T-helper 2 cell treated with Interferon-gamma antibody and Interleukin-4, amounts not matched to agents 100 ng/mL and 5 ng/mL, for 36 hours (primary cell): ENCODE data around the gene FBLN7. TPM values are rescaled to one million over a fixed set of nuclear protein-coding genes. Genes with fewer than 3 reads are reported as not detected.
"Not testable (repeated sequence)": the region's sequence is repeated elsewhere in the genome, so short reads cannot be mapped to it uniquely, and the experiment has no call there.

Experiments used
- intact Hi-C: fragments of 100-400 bp; cut with micrococcal nuclease; formaldehyde crosslinking; loops from one replicate; pipeline ENCODE4 v1.15.1; 2023
- total RNA-seq: library from RNA; stranded (reverse); gene quantifications from 2 replicates; pipeline ENCODE4 v1.2.3, GENCODE V29; 2022

Gene FBLN7
- total RNA-seq, 1 donor from 2014 or later, result 9.0 TPM

- intact Hi-C loops, result no loop called here
These were observed 44.4 kb downstream of the FBLN7 start for GRCh38 chr2:112182581-112183034.

- intact Hi-C loops, result no loop called here
These were observed 45.3 kb downstream of the FBLN7 start for GRCh38 chr2:112183327-112184025.

GRCh38 chr2:112184121-112184520 is 45.9 kb downstream of the FBLN7 start:
- intact Hi-C loops, result no loop called here

GRCh38 chr2:112185131-112185530 is 46.9 kb downstream of the FBLN7 start:
- intact Hi-C loops, result loop anchor here (5.0 kb wide), 2 partner anchors 128 to 357 kb away; partner anchors contain the start of genes POLR1B and TMEM87B

- intact Hi-C loops, result loop anchor here (5.0 kb wide), 2 partner anchors 130 to 355 kb away; partner anchors contain the start of genes POLR1B and TMEM87B
These were observed 49.0 kb downstream of the FBLN7 start for GRCh38 chr2:112187046-112187715.

GRCh38 chr2:112187805-112188596 is 49.8 kb downstream of the FBLN7 start:
- intact Hi-C loops, result loop anchor here (1.0 to 5.0 kb wide), 4 partner anchors 66 to 354 kb away; partner anchors contain the start of genes POLR1B, TMEM87B and ZC3H6

- intact Hi-C loops, result loop anchor here (5.0 kb wide), 2 partner anchors 132 to 353 kb away; partner anchors contain the start of genes POLR1B and TMEM87B
These were observed 50.9 kb downstream of the FBLN7 start for GRCh38 chr2:112189001-112189556.

GRCh38 chr2:112194028-112194427 is 55.8 kb downstream of the FBLN7 start:
- intact Hi-C loops, result no loop called here

- intact Hi-C loops, result no loop called here
These were observed 56.3 kb downstream of the FBLN7 start for GRCh38 chr2:112194482-112194881.

- intact Hi-C loops, result no loop called here
These were observed 57.1 kb downstream of the FBLN7 start for GRCh38 chr2:112195167-112195766.

- intact Hi-C loops, result no loop called here
These were observed 57.8 kb downstream of the FBLN7 start for GRCh38 chr2:112195950-112196349.

GRCh38 chr2:112197868-112198267 is 59.7 kb downstream of the FBLN7 start:
- intact Hi-C loops, result no loop called here

GRCh38 chr2:112198780-112199179 is 60.6 kb downstream of the FBLN7 start:
- intact Hi-C loops, result no loop called here

GRCh38 chr2:112199188-112199587 is 61.0 kb downstream of the FBLN7 start:
- intact Hi-C loops, result no loop called here

GRCh38 chr2:112201696-112202430 is 63.7 kb downstream of the FBLN7 start:
- intact Hi-C loops, result no loop called here

GRCh38 chr2:112204411-112204810 is 66.2 kb downstream of the FBLN7 start:
- intact Hi-C loops, result no loop called here

GRCh38 chr2:112207905-112208304 is 69.7 kb downstream of the FBLN7 start:
- intact Hi-C loops, result not testable (repeated sequence)

- intact Hi-C loops, result no loop called here
These were observed 78.0 kb downstream of the FBLN7 start for GRCh38 chr2:112216167-112216566.

- intact Hi-C loops, result no loop called here
These were observed 79.7 kb downstream of the FBLN7 start for GRCh38 chr2:112217854-112218253.

- intact Hi-C loops, result no loop called here
These were observed 82.0 kb downstream of the FBLN7 start for GRCh38 chr2:112220186-112220585.
